Nephron (organoid): ENCODE data around the gene UBE2J2.
A peak's percentile ranks its signal among the peaks of the same experiment; 100 is the strongest.

Experiments
- H3K27ac Mint-ChIP-seq, 3 experiments: 2 replicates each; pipeline ENCODE4 v1.8.0; 2020; ENCODE audit warnings: mixed read lengths in 3 of 3, mild to moderate bottlenecking in 2 of 3, moderate library complexity in 1 of 3
- H3K27me3 Mint-ChIP-seq: 2 replicates; pipeline ENCODE4 v1.8.0; 2021; ENCODE audit warnings: low read depth, mild to moderate bottlenecking, moderate library complexity, mixed read lengths
- H3K36me3 Mint-ChIP-seq: 2 replicates; pipeline ENCODE4 v1.8.0; 2020; ENCODE audit warnings: low read depth, mixed read lengths
- H3K4me1 Mint-ChIP-seq: 2 replicates; pipeline ENCODE4 v1.8.0; 2020; ENCODE audit warnings: mixed read lengths
- H3K4me3 Mint-ChIP-seq, 3 experiments: 2 replicates each; pipeline ENCODE4 v1.8.0; 2020; ENCODE audit warnings: mild to moderate bottlenecking in 3 of 3, mixed read lengths in 3 of 3, moderate library complexity in 2 of 3
- H3K9me3 Mint-ChIP-seq: 2 replicates; pipeline ENCODE4 v1.8.0; 2020; ENCODE audit warnings: mixed read lengths
- CTCF ChIP-seq, 3 experiments: fragments of 200-600 bp; sonication (generic); IDR thresholded peaks; one replicate each; pipeline ENCODE4 v1.5.0; 2021; ENCODE audit warnings: antibody characterized with exemption in 3 of 3; ENCODE audit not compliant: unreplicated experiment in 3 of 3

Gene UBE2J2

GRCh38 chr1:1243807-1244191 lies 29.9 kb downstream of the UBE2J2 start:
- Mint-ChIP-seq H3K4me3 (peak overlapping the region in 1 of 3 experiments; percentile 19), H3K9me3 (no peaks in the 10 kb centered on the region), H3K27ac (no peak overlapping the region), H3K4me1 (no peaks in the 10 kb centered on the region), H3K36me3 (no peaks in the 10 kb centered on the region), H3K27me3 (peaks cover 9% of the 10 kb centered on the region)
- no peak for TF ChIP-seq CTCF (IDR thresholded peaks at IDR 0.05; ENCODE audit: unreplicated experiment in 3 of 3)

- Mint-ChIP-seq H3K36me3 (no peaks in the 10 kb centered on the region), H3K9me3 (no peaks in the 10 kb centered on the region), H3K27ac (no peak overlapping the region), H3K4me1 (no peaks in the 10 kb centered on the region), H3K4me3 (no peak overlapping the region), H3K27me3 (peaks cover 9% of the 10 kb centered on the region)
- TF ChIP-seq CTCF (IDR thresholded peaks at IDR 0.05; ENCODE audit: unreplicated experiment in 3 of 3) = no peak
Measured at GRCh38 chr1:1243266-1243660, 30.4 kb downstream of the UBE2J2 start.

GRCh38 chr1:1242461-1243265 lies 31.0 kb downstream of the UBE2J2 start:
- Mint-ChIP-seq H3K4me1 (no peaks in the 10 kb centered on the region), H3K9me3 (no peaks in the 10 kb centered on the region), H3K27ac (no peak overlapping the region), H3K27me3 (peaks cover 5% of the 10 kb centered on the region), H3K36me3 (no peaks in the 10 kb centered on the region), H3K4me3 (no peak overlapping the region)
- no peak for TF ChIP-seq CTCF (IDR thresholded peaks at IDR 0.05; ENCODE audit: unreplicated experiment in 3 of 3)

GRCh38 chr1:1241588-1242219 lies 31.9 kb downstream of the UBE2J2 start:
- no peak for TF ChIP-seq CTCF (IDR thresholded peaks at IDR 0.05; ENCODE audit: unreplicated experiment in 3 of 3)
- no peak overlapping the region for H3K4me3 Mint-ChIP-seq
- no peak overlapping the region for H3K27ac Mint-ChIP-seq
- no peaks in the 10 kb centered on the region for H3K9me3 Mint-ChIP-seq
- H3K27me3 Mint-ChIP-seq = peaks cover 3% of the 10 kb centered on the region
- no peaks in the 10 kb centered on the region for H3K4me1 Mint-ChIP-seq
- H3K36me3 Mint-ChIP-seq = no peaks in the 10 kb centered on the region

- no peak overlapping the region for H3K4me3 Mint-ChIP-seq
- peaks cover 4% of the 10 kb centered on the region for H3K27me3 Mint-ChIP-seq
- no peaks in the 10 kb centered on the region for H3K36me3 Mint-ChIP-seq
- no peak for TF ChIP-seq CTCF (IDR thresholded peaks at IDR 0.05; ENCODE audit: unreplicated experiment in 3 of 3)
- no peaks in the 10 kb centered on the region for H3K4me1 Mint-ChIP-seq
- no peaks in the 10 kb centered on the region for H3K9me3 Mint-ChIP-seq
- H3K27ac Mint-ChIP-seq = no peak overlapping the region
Measured at GRCh38 chr1:1240822-1241587, 32.6 kb downstream of the UBE2J2 start.
